Stimulated activated CD4-positive, alpha-beta T cell treated with anti-CD3 and anti-CD28 coated beads, Interleukin-1b, Interleukin-23, amount 100 ng/mL, for 24 hours (primary cell): ENCODE measurements around the gene NHLRC3.
A peak's percentile ranks its signal among the peaks of the same experiment; 100 is the strongest.
"Not testable (repeated sequence)": the region's sequence is repeated elsewhere in the genome, so short reads cannot be mapped to it uniquely, and the experiment has no call there.

Experiments used
- DNase-seq, 4 experiments: peaks; one replicate each; pipeline ENCODE4 v3.0.0-alpha.2; 2020; ENCODE audit warnings: low read depth in 4 of 4, low spot score in 1 of 4

NHLRC3 gene

DNA sequence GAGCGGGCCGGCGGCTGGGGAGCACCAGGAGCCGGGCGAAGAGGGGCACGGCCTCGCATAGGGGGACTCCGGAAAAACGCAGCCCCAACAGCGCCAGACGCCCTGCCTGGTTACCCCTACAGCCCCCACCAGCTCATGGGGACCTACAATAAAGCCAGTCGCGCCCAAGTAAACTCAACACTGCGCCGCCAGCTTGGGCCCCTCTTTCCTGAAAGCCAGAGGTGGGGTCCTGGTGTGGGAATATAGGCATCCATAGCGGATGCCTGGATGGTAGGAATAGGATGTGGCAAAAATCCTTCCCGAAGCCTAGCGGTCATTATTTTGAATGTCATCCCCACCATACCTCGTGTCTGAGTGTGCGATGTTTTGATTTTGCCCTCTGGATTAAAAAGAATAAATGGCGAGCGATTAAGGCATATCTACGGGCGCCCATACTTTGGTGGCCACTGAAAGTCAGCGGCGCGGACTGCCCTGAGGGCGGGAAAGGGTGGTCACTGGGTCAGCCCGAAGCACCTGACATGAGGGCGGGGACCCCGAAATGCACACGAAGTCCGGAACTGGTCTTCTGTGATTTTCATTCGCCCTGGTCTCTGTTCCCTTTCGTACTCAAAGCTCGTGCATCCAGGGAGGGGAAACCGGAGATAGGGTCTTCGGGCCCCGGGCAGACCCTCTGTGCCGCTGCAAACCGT, at the start of gene NHLRC3, which contains the start of gene PROSER1:
TSS of gene NHLRC3 (plus strand) at position 577 of the 689 bp plus-strand sequence. CDS start 184 bp downstream, outside the sequence.
TSS of gene PROSER1 (minus strand) at position 210 of the 689 bp plus-strand sequence. CDS start 847 bp downstream, outside the sequence.
- DNase-seq: peak; percentile 55 to 73 (median 63)

- no peak for DNase-seq
Measured at GRCh38 chr13:38990693-38991092, 47.6 kb upstream of the NHLRC3 start, which contains the start of gene STOML3. TSS of gene STOML3 (minus strand) at chr13:38990831. CDS start at chr13:38990721, 110 bp downstream.

DNA sequence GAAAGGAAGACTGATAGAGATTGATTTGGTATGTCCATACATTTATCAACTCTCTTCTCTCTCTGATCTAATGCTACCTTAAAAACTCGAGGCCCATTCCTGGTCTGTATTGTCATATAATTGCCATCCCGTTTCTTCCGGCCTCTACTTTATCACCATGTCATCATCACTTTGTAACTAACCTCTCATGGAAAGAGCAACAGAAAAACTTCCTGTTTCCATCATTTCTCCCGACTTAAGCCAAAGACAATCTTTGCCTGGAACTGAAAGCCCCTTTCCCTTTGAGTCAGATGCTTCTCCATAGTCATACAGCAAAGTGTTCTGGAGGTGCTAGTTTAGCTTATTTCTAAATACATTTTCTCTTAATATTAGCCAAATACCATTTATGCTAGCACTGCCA, 44.9 kb upstream of the NHLRC3 start:
- DNase-seq: no peak

GRCh38 chr13:38998739-38999138, 39.5 kb upstream of the NHLRC3 start:
- DNase-seq: no peak

GRCh38 chr13:39006371-39007111, 31.7 kb upstream of the NHLRC3 start:
- DNase-seq: not testable (repeated sequence)

- no peak for DNase-seq
Measured at GRCh38 chr13:39012608-39013007, 25.6 kb upstream of the NHLRC3 start.

DNA sequence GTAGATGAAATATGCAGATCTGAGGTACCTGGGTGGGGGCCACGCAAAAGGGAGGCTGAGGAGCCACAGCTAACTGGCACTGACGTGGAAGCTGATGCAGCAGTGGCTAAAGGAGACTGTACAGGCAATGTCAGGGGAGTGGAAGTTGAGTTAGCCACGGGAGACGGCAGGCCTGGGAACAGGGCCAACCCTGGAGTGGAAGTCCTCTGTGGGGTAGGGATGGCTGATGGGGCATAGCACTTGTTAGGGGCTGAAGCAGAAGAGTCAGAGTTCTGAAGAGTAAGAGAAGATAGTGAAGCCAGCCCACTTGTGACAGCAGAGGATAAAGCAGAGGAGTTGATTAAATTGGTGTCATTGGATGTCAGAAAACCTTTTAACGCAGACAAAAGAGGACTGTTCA, 24.8 kb upstream of the NHLRC3 start:
- DNase-seq: no peak

DNA sequence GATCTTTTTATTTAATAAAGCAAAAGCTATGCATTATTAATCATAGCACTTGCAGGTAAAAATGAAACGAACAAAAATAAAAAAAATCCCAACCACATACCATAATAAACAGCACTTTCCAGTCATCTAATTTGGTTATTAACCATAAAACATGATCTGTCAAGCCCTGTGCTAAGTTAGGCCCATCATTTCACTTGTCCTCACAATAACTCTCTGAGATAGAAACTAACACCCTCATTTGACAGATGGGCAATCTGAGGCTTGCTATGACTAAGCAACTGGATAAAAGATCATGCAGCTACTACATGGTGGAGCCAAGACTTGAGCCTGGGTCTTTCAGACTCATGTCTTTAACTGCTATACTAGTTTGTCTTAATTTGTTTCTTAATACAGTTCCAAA, 22.2 kb upstream of the NHLRC3 start:
- no peak for DNase-seq

GRCh38 chr13:39016787-39017186, 21.5 kb upstream of the NHLRC3 start:
- no peak for DNase-seq

DNA sequence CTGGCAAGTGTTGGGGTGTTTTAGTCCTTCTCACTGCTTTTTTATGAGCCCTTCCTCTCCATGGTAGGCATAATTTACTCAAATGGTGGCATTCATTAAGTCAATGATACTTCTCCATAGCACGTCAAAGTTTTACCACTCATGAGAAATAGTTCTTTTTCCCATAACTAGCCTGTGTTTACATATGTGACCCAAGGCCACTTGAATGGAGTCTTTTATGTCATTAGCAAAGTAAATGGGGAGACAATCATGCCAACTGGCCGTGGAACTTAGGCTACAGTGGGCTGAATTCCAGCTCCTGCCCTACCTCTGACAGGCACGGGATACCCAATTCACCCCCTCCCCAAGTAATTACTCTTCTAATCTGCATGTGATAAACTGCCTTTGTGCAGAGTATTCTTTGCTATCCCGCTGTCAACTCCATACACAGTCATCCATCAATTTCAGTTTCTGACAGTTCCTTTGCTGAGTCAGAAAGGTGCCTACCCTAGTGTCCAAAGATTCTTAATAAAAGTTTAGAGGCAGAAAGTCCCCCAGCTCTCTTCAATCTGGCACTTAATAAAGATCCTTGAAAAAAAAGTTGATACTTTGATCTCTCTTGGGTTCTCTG, 17.3 kb upstream of the NHLRC3 start:
- DNase-seq: no peak

GRCh38 chr13:39023316-39023715, 14.9 kb upstream of the NHLRC3 start:
- no peak for DNase-seq

- no peak for DNase-seq
Measured at GRCh38 chr13:39023761-39024160, 14.5 kb upstream of the NHLRC3 start.

- DNase-seq: no peak
Measured at GRCh38 chr13:39025433-39025839, 12.8 kb upstream of the NHLRC3 start.

DNA sequence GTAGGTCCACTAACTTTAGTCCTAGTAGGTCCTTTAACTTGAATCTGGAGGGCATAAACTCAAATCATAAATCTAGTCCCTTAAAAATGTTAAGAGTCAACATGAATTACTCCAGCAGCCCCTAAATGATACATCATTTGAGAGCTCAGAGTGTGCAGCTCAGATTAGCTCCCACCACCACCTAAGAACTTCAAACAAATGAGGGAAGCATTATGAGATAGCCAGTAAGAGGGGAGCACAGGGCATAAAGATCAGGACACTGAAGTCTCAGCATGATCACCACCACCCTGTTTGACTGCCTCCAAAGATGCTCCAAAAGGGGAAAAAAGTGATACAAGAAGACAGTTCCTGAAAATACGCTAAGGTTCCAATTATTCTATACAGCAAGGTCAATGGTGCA, 6.1 kb upstream of the NHLRC3 start:
- no peak for DNase-seq

- no peak for DNase-seq
Measured at GRCh38 chr13:39034085-39034484, 4.2 kb upstream of the NHLRC3 start.

DNA sequence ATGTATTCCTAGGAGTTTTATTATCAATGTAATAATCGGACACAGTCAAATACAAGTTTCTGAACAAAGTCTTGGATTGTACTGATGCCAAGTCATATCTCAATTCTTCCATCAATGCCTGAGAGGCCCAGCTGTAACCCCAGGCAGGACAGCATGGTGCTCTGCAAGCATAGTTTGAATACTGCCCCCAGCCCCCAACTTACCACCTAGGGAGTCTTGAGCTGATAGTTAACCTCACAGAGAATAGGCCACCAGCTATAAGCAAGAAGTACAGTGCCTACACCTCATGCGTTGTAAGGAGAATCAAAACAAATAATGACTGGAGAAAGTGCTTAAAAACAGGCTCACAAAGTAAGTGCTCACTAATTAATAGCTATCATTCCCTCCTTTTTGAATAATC, 3.1 kb upstream of the NHLRC3 start:
- DNase-seq: no peak

DNA sequence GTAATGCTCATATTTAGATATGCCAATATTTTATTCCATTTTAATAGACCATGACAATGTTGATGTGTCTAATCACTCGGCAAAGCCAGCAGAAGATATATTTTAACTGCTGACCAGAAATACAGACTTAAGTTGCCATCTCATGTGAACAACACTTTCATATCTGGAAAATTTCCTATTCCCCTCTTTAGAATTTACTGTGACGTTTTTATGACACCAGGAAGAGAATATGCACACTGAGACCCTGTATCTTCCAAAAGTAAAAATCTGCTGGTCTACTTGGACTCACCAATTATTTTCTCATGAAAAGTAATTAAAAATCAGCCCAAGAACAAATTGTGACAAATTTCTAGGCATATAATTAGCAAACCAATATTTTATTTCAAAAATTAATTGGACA, 2.5 kb upstream of the NHLRC3 start:
- no peak for DNase-seq

DNA sequence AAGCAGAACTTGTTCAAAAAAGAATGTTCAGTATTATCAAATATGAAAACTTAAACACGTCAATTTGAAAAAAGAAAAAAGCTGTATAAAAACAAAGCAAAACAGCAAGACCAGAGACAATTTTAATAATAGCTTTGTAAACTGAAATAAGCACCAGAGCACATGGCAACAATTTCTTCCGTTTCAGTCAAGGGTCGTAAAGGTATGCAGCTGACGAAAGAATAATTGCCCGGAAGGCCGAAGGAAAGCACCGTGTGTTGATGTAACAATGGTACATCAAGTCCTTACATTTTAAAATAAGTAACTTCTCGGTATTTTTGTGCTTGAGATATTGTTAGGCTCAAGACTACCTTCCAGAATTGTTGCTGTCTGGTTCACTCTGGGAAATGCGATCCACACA, 2.0 kb upstream of the NHLRC3 start:
- DNase-seq: no peak

DNA sequence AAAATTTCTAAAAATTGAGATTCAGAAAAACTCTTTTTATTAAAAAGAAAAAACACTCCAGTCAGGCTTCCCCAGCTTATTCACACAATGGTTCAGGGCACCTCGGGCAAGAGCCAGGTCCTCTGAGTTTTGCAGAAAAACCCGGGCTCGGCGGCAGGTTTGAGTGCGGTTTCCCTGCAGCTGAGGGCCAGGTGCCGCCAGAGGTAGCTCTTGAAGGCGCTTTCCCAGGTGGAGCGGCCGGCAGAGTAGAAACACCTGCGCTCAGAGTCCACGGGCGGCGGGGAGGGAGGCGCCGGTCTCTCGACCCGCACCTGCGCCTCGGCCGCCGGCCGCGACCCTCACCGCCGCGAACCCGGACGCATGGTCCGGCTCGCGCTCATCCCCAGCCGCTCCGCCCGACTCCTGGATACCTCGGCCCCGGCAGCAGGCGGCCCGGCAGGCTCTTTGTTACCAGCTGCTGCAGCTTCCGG, 811 bp upstream of the NHLRC3 start:
- no peak for DNase-seq

DNA sequence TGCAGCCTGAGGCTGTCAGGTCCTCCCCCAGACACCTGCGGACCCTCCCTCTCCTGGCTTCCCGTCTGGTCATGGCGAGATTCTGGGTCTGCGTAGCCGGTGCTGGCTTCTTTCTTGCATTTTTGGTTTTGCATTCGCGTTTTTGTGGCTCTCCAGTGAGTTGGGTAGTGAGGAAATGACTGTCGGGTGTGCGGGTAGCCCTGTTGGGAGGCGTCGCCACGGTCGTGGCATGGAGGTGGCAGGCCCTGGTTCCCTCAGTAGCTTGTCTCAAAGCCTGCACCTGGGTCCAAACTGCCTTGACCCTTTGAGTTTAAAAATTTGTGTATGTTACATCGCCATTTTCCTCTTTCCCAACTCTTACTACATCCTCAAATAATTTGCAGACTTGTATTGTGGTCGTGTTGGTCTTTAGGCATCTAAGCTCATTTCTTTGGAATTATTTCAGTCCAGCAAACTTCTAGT, 344 bp downstream of the NHLRC3 start:
- DNase-seq: peak; percentile 10 to 41 (median 25)

DNA sequence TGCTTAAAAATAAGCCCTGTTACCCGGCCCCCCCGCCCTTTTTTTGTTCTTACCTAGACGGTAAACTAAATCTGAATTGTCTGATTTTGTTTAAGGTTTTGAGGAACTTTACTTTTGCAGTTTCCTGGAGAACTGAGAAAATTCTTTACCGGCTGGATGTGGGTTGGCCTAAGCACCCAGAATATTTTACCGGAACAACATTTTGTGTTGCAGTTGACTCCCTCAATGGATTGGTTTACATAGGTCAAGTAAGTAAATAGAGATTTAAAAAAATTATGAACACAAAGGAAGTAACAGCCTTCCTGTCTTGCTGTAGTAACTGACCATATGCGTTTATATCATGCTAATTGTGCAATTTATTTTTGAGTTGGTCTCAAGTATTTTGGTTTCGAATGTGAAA, 785 bp downstream of the NHLRC3 start:
- DNase-seq: no peak

- no peak for DNase-seq
Measured at GRCh38 chr13:39040206-39040605, 1.9 kb downstream of the NHLRC3 start.
